Progenitor cell of endocrine pancreas (in vitro differentiated cells): ENCODE measurements around the gene CSAD. TPM values are rescaled to one million over a fixed set of nuclear protein-coding genes. Genes with fewer than 3 reads are reported as not detected.

Experiments
- DNase-seq: peaks from one replicate; pipeline ENCODE4 v3.0.0; 2021; ENCODE audit warnings: low spot score; ENCODE audit not compliant: unreplicated experiment
- H3K27ac Mint-ChIP-seq: 2 replicates; pipeline ENCODE4 v1.8.0; 2021; ENCODE audit warnings: mild to moderate bottlenecking, moderate library complexity, mixed read lengths
- H3K27me3 Mint-ChIP-seq: 2 replicates; pipeline ENCODE4 v1.8.0; 2021; ENCODE audit warnings: mixed read lengths
- H3K36me3 Mint-ChIP-seq: 2 replicates; pipeline ENCODE4 v1.8.0; 2022; ENCODE audit warnings: mixed read lengths; ENCODE audit not compliant: insufficient read depth
- H3K4me1 Mint-ChIP-seq: 2 replicates; pipeline ENCODE4 v1.8.0; 2021; ENCODE audit warnings: low read depth, mixed read lengths
- H3K4me3 Mint-ChIP-seq: 2 replicates; pipeline ENCODE4 v1.8.0; 2021; ENCODE audit warnings: low read depth, mild to moderate bottlenecking, moderate library complexity, mixed read lengths
- H3K9me3 Mint-ChIP-seq: 2 replicates; pipeline ENCODE4 v1.8.0; 2021; ENCODE audit warnings: low read depth, mixed read lengths
- CTCF ChIP-seq: fragments of 200-600 bp; sonication (generic); IDR thresholded peaks from one replicate; pipeline ENCODE4 v1.5.0; 2021; ENCODE audit warnings: antibody characterized with exemption, mild to moderate bottlenecking; ENCODE audit not compliant: unreplicated experiment
- total RNA-seq: library from RNA; stranded (reverse); gene quantifications from 2 replicates; pipeline ENCODE4 v1.2.1, GENCODE V29; 2021

CSAD gene
- total RNA-seq, 1 donor from 2014 or later, result 58.6 TPM

GRCh38 chr12:53219956-53220693, 39.4 kb upstream of the CSAD start:
- peak overlapping the region; percentile 73 for H3K27ac Mint-ChIP-seq
- H3K4me3 Mint-ChIP-seq, result peak overlapping the region; percentile 77
- DNase-seq, result no peak
- no peaks in the 10 kb centered on the region for H3K36me3 Mint-ChIP-seq
- H3K27me3 Mint-ChIP-seq, result peaks cover 38% of the 10 kb centered on the region
- H3K9me3 Mint-ChIP-seq, result no peaks in the 10 kb centered on the region
- TF ChIP-seq CTCF, result no peak
- peaks cover 51% of the 10 kb centered on the region for H3K4me1 Mint-ChIP-seq

- peaks cover 44% of the 10 kb centered on the region for H3K4me1 Mint-ChIP-seq
- peaks cover 38% of the 10 kb centered on the region for H3K27me3 Mint-ChIP-seq
- no peak for TF ChIP-seq CTCF
- H3K9me3 Mint-ChIP-seq, result no peaks in the 10 kb centered on the region
- H3K4me3 Mint-ChIP-seq, result peak overlapping the region; percentile 68
- no peaks in the 10 kb centered on the region for H3K36me3 Mint-ChIP-seq
- H3K27ac Mint-ChIP-seq, result peak overlapping the region; percentile 50
- no peak for DNase-seq
Measured at GRCh38 chr12:53219292-53219955, 38.7 kb upstream of the CSAD start.

GRCh38 chr12:53218551-53219291, 38.0 kb upstream of the CSAD start:
- peak overlapping the region; percentile 68 for H3K4me3 Mint-ChIP-seq
- peaks cover 37% of the 10 kb centered on the region for H3K4me1 Mint-ChIP-seq
- no peak for TF ChIP-seq CTCF
- no peaks in the 10 kb centered on the region for H3K36me3 Mint-ChIP-seq
- no peak for DNase-seq
- H3K27ac Mint-ChIP-seq, result no peak overlapping the region
- peaks cover 34% of the 10 kb centered on the region for H3K27me3 Mint-ChIP-seq
- no peaks in the 10 kb centered on the region for H3K9me3 Mint-ChIP-seq

- Mint-ChIP-seq H3K4me3 (peak overlapping the region; percentile 23), H3K27me3 (peaks cover 33% of the 10 kb centered on the region), H3K27ac (no peak overlapping the region), H3K4me1 (peaks cover 32% of the 10 kb centered on the region), H3K9me3 (no peaks in the 10 kb centered on the region), H3K36me3 (no peaks in the 10 kb centered on the region)
- no peak for DNase-seq
- no peak for TF ChIP-seq CTCF
Measured at GRCh38 chr12:53217931-53218307, 37.2 kb upstream of the CSAD start.
